Regular cardiac myocyte (primary cell): ENCODE measurements around the gene TMEM218. TPM values are rescaled to one million over a fixed set of nuclear protein-coding genes. Genes with fewer than 3 reads are reported as not detected.

Experiments
- total RNA-seq: library from RNA; depleted of rRNA; stranded (reverse); fragments of >200 nt; gene quantifications from 2 replicates; pipeline ENCODE4 v1.2.3, GENCODE V29; 2014

Gene TMEM218
- 23.7 and 30.9 TPM in 2 replicates for total RNA-seq

DNA sequence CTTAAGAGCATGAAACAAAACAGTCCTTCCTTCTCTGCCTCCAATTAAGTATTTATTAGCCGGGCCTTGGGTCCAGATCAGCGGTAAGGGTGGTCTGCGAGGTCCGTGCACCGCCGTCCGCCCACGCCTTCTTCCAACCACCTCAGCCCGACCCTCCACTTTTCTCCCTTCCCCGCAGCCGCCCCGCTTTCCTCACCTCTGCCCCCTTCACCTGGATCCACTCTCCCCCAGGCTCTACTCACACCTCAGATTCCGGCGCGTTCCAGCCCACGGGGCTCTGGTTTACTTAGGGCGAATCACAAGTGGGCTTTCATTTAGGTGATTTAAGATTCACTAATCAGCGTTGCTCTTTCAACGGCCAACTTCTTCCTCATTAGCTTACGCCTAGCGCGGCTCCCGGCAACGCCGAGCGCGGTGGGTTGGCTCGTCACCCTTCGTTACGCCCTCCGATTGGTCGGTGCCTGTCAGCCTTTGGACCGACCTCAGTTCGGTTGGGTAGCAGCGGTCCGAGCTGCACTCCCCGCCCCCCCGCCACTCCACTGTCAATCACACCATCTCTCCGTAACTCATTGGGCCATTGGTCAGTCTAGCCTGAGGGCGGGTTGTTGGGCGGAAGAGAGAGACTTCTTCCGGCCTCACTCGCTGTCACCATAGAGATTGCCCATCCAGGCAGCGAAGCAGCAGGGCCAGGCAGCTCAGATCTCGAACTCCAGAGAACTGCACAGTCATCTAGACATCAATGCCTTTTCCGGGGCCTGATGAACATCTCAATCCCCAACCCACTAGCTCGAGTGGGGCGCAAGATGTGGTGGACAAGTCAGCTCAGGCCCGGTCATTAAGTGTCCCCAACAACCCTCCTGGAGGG is at the start of gene TMEM218:
Gene TMEM218, minus strand, starts transcription at position 284 of the 865 bp plus-strand sequence. CDS start 9,385 bp downstream, outside the sequence.

DNA sequence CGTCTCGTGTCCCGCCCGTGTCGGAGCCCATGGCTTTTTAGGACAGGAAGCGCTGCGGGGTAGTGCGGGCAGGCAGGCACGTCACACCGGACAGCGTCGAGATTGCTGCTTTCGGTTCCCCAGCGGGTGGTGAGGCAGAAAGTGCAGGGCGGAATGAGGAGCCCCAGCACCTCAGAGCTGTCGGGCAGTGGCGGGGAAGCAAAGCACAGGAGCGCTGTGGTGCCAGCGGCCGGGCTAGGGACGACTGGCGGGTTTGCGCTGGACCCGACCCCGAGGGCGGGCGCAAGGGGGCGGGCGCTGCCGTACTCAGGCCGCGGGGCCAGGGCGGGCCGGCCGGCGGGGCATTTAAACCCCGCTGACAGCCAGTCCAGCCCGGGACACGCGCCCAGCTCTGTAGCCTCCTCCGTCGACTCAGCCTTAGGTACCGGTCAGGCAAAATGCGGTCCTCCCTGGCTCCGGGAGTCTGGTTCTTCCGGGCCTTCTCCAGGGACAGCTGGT is 48.4 kb downstream of the TMEM218 start, which contains the start of gene SLC37A2:
Gene SLC37A2, plus strand, starts transcription at position 375 of the 498 bp plus-strand sequence. Its CDS starts 63 bp downstream, at position 438.

Other genes with a start within 250 kb of the TMEM218 start
- gene ROBO3, start 246.2 kb downstream of the TMEM218 start, total RNA-seq: 6.1 and 6.2 TPM in 2 replicates
- gene ROBO4, start 213.8 kb downstream of the TMEM218 start, total RNA-seq: 1.1 and 6.9 TPM in 2 replicates
- not detected in 2 replicates for gene HEPN1, start 192.4 kb downstream of the TMEM218 start, total RNA-seq
- not detected in 2 replicates for gene HEPACAM, start 175.6 kb downstream of the TMEM218 start, total RNA-seq
- 0.85 and 3.6 TPM in 2 replicates for gene CCDC15, start 157.4 kb downstream of the TMEM218 start, total RNA-seq
- gene SLC37A2, start 48.3 kb downstream of the TMEM218 start, total RNA-seq: 0.56 and 1.3 TPM in 2 replicates
- 0.38 and 3.1 TPM in 2 replicates for gene PKNOX2, start 53.1 kb upstream of the TMEM218 start, total RNA-seq